HG03342 (cell line): Measurements from ENCODE around the gene TRIM74.
"Not testable (repeated sequence)": the region's sequence is repeated elsewhere in the genome, so short reads cannot be mapped to it uniquely, and the experiment has no call there.

Source experiments
- ATAC-seq: cut with Tn5 transposase; IDR thresholded peaks from one replicate; pipeline ENCODE4 v1.9.1; 2021; ENCODE audit warnings: mild to moderate bottlenecking, moderate library complexity; ENCODE audit not compliant: unreplicated experiment

Gene TRIM74

DNA sequence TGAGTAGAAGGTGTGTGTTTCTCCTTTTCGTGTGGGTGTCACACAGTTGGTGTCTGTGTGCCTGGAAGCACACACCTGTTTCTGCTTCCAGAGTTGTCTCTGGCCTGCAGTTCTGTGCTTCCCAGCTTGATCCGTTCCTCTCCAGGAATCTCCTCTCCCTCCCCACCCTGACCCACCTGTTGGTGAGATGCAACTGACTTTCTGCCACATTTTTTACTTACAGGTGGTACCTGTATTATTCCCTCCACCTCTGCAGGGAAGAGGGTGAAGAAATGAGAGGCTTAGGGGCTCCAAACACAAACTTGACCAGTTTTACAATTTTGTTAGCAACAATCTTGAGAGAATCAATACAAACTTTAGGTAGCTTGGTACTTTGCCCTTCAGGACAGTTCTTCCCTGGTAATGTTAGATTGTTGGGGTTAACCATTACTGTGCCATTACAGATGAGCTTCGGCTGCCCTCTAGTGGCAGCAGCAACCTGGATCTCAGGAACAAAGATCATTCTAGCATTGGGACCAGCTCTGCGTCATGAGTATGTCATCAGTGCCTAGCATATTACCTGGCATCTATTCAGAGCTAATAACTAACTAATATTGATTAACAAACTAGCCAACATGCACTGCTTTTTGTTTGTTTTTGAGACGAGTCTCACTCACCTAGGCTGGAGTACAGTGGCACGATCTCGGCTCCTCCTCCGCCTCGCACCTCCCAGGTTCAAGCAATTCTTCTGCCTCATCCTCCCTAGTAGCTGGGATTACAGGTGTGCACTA is 54.3 kb downstream of the TRIM74 start:
- ATAC-seq: peak; percentile 83

DNA sequence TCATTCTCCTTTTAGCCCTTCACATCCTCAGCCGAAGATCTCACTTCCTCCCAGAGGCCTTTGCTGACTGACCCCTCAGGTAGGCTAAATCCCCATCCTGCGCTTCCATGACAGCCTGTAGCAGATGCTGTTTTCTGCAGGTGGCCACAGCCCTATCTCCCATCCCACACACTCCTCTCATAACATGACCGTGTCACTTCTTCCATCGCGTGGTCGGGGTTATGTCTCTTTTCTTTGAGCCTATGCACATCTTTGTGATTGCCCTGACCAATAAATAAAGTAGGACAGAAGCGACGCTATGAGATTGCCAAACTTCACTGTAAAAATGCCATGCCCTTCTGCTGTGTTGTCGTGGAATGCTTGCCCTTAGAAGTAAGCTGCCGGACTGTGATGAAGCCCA is 55.5 kb downstream of the TRIM74 start:
- not testable (repeated sequence) for ATAC-seq

DNA sequence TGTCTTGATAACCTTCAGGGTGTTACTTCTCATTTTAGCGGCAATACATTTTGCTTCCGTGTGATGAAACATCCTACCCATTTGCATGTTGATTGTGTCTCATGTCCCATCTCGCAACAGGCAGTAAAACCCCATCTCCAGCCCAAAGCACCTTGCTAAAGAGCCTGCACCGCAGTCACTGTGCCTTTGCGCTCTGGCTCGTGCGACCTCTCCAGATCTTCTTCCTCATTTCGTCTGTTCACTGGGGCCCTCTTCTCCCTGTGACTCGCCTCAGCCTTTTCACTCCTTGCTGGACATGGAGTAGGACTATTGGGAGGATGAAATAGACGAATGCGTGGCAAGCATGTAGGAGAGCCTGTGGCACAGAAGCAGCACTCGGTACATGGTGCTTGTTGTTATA is 57.9 kb downstream of the TRIM74 start:
- not testable (repeated sequence) for ATAC-seq
